ENCODE data around the gene TRMO. TPM values are rescaled to one million over a fixed set of nuclear protein-coding genes. Genes with fewer than 3 reads are reported as not detected.

Gene TRMO
- total and polyA plus RNA-seq, 9 of the 15 experiments (the other 6 are each of a cell fraction or from before 2014, with no cell fraction given): 5.6 to 22.4 (median 16.2) TPM

- TF ChIP-seq FOXJ3 (CRISPR knock-in tag; IDR thresholded peaks at IDR 0.05) (peak; percentile 85), ZEB2 (IDR thresholded peaks at IDR 0.05) (peak; percentile 95), CTCF (IDR thresholded peaks at IDR 0.05 in 2 of 3, conservative IDR thresholded peaks at IDR 0.05 in 1 of 3; ENCODE audit: insufficient read depth in 2 of 3, low read depth in 1 of 3, low read length in 3 of 3) (no peak), ZNF384 (IDR thresholded peaks at IDR 0.05; ENCODE audit: low read depth, low read length) (peak; percentile 95), SNRNP70 (optimal IDR thresholded peaks at IDR 0.05; ENCODE audit: low read depth, low read length) (no peak), E2F6 (IDR thresholded peaks at IDR 0.05; ENCODE audit: borderline replicate concordance in 1 of 2, extremely low read depth in 1 of 2, insufficient read depth in 1 of 2, insufficient read length in 1 of 2, low read depth in 1 of 2, low read length in 1 of 2, poor library complexity in 1 of 2, severe bottlenecking in 1 of 2) (peak; percentile 51 to 67), FOXA3 (CRISPR knock-in tag; conservative IDR thresholded peaks at IDR 0.05 in 1 of 2, IDR thresholded peaks at IDR 0.05 in 1 of 2) (peak in 1 of 2 experiments; percentile 63; a peak in 2 of 4 replicates), ZC3H11A (IDR thresholded peaks at IDR 0.05; ENCODE audit: low read depth, low read length) (no peak; the same call in 1 of the 2 replicates), SMARCA5 (IDR thresholded peaks at IDR 0.05) (no peak), BACH1 (tag; IDR thresholded peaks at IDR 0.05) (peak; percentile 53; the same call in 1 of the 2 replicates), DPF2 (IDR thresholded peaks at IDR 0.05) (peak; percentile 97), POLR2B (IDR thresholded peaks at IDR 0.05; ENCODE audit: low read depth, partially characterized antibody) (no peak), RAD51 (IDR thresholded peaks at IDR 0.05; ENCODE audit: borderline replicate concordance, low read depth) (peak; percentile 44; the same call in 1 of the 2 replicates), RBM22 (IDR thresholded peaks at IDR 0.05; ENCODE audit: low read depth, low read length, poor library complexity, severe bottlenecking) (no peak), ZBTB8A (IDR thresholded peaks at IDR 0.05; ENCODE audit: partially characterized antibody) (no peak), NBN (IDR thresholded peaks at IDR 0.05; ENCODE audit: low read depth) (peak; percentile 89), NFATC3 (IDR thresholded peaks at IDR 0.05) (peak; percentile 30; the same call in 1 of the 2 replicates), HDAC2 (IDR thresholded peaks at IDR 0.05) (peak; percentile 91), BCL6 (CRISPR knock-in tag; IDR thresholded peaks at IDR 0.05) (no peak), PBX2 (CRISPR knock-in tag; IDR thresholded peaks at IDR 0.05; ENCODE audit: low read depth) (no peak), PBX2 (tag; conservative IDR thresholded peaks at IDR 0.05; ENCODE audit: low read depth) (no peak; the same call in 1 of the 2 replicates), SIN3B (IDR thresholded peaks at IDR 0.05; ENCODE audit: low read depth) (no peak), MLX (CRISPR knock-in tag; conservative IDR thresholded peaks at IDR 0.05) (no peak), ZNF217 (CRISPR knock-in tag; IDR thresholded peaks at IDR 0.05) (no peak)
Measured at GRCh38 chr9:97938081-97938644, 15.9 kb upstream of the TRMO start, which contains the start of gene HEMGN (continued).
